ENCODE results near the gene HSD17B8.

DNA sequence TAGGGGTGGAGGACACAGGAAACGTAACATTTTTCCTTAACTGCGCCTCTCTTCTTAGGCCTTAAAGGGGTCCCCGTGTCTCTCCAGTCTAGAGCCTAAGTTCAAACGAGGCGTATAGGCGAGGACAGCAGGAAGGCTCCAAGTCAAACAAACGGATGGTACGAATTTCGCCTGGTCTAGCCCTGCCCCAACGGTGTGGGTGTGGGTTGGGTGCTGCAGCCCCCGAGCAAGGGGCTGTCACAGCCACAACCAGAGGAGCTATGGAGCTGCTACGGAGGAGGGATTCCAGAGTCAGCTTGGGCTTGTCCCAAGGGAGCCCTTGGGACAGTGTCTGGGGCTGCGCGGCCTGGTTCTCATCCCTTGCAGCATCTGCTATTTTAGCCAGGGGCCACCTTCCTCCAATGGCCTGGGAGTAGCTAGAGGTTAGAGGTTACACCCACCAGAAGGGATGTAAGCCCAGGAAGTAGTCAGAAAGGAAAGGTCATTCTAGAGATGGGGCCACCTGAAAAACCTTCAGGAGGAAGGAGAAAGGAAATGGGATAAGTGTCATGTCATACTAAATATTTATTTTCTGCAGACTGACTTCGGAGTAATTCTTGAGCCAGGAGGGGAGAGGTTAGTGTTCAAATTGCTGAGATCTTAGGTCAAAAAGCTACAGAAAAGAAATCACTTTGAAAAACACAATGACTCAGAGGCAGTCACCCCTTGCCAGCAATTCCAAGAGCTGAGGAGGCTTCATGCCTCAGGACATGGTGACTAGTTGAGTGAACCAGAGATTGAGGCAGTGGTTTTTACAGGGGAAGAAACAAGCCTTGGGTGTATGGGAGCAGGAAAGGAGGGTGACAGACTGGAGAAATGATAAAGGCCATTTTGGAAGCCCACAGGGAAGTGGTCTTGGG lies 45.5 kb downstream of the HSD17B8 start:
- no peak for TF ChIP-seq CTCF (IDR thresholded peaks at IDR 0.05; ENCODE audit: low read depth, low read length)
- TF ChIP-seq EZH2phosphoT487 (IDR thresholded peaks at IDR 0.05; ENCODE audit: low read depth), result no peak
